ENCODE results near the gene AFMID. TPM values are rescaled to one million over a fixed set of nuclear protein-coding genes. Genes with fewer than 3 reads are reported as not detected.

The AFMID gene
- polyA plus RNA-seq, 4 donors = 24.0 to 61.7 (median 38.7) TPM

- H3K27ac ChIP-seq (ENCODE audit: low read depth in 1 of 3, low read length in 2 of 3) = no peak overlapping the region
- H3K4me3 ChIP-seq (ENCODE audit: low read depth in 1 of 3, low read length in 3 of 3) = no peak overlapping the region
Observed at GRCh38 chr17:78219396-78220150, 32.4 kb downstream of the AFMID start.

DNA sequence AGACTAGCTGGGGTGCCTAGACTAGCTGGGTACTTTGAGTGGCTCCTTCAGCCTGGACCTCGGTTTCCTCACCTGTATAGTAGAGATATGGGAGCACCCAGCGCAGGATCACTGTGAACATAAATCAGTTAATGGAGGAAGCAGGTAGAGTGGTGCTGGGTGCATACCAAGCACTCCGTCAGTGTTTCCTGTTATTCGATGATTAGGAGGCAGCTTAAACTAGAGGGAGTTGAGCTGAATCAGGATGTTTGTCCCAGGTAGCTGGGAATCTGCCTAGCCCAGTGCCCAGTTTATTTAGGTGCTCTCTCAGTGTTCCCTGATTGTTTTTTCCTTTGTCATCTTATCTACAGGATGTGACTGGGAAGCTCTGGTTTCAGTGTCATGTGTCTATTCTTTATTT lies 35.9 kb downstream of the AFMID start:
- no peak overlapping the region for H3K27ac ChIP-seq (ENCODE audit: low read depth in 1 of 3, low read length in 2 of 3)

More at GRCh38 chr17:78219396-78220150, 32.4 kb downstream of the AFMID start:
- H3K27me3 ChIP-seq (ENCODE audit: control insufficient read depth in 3 of 3, insufficient read depth in 3 of 3, low read length in 3 of 3) = no peaks in the 10 kb centered on the region
- DNase-seq (no peak), FAIRE-seq (no peak)
- H3K4me1 ChIP-seq (ENCODE audit: control insufficient read depth in 3 of 3, insufficient read depth in 2 of 3, low read depth in 1 of 3, low read length in 2 of 3) = peaks cover 0 to 5% (median 0%) of the 10 kb centered on the region in 3 donors
- H3K36me3 ChIP-seq (ENCODE audit: control insufficient read depth in 3 of 3, insufficient read depth in 2 of 3, low read depth in 1 of 3, low read length in 3 of 3) = peaks cover 0 to 37% (median 0%) of the 10 kb centered on the region in 3 donors
- 94% methylated on average over 11 of the region's 11 CpGs for WGBS, 3 donors
- no peaks in the 10 kb centered on the region for H3K9me3 ChIP-seq (ENCODE audit: control insufficient read depth in 2 of 2, insufficient read depth in 1 of 2, low read depth in 1 of 2, low read length in 1 of 2)

GRCh38 chr17:78223765-78224164 lies 36.6 kb downstream of the AFMID start:
- H3K4me1 ChIP-seq (ENCODE audit: control insufficient read depth in 3 of 3, insufficient read depth in 2 of 3, low read depth in 1 of 3, low read length in 2 of 3) = no peaks in the 10 kb centered on the region
- H3K27ac ChIP-seq (ENCODE audit: low read depth in 1 of 3, low read length in 2 of 3) = no peak overlapping the region
- FAIRE-seq (no peak), DNase-seq (no peak)
- peaks cover 0 to 5% (median 0%) of the 10 kb centered on the region in 3 donors for H3K27me3 ChIP-seq (ENCODE audit: control insufficient read depth in 3 of 3, insufficient read depth in 3 of 3, low read length in 3 of 3)
- WGBS, 3 donors = 90 to 93% (median 92%) methylated on average over 3 of the region's 3 CpGs
- H3K36me3 ChIP-seq (ENCODE audit: control insufficient read depth in 3 of 3, insufficient read depth in 2 of 3, low read depth in 1 of 3, low read length in 3 of 3) = peaks cover 0 to 40% (median 0%) of the 10 kb centered on the region in 3 donors
- no peak overlapping the region for H3K4me3 ChIP-seq (ENCODE audit: low read depth in 1 of 3, low read length in 3 of 3)
- no peaks in the 10 kb centered on the region for H3K9me3 ChIP-seq (ENCODE audit: control insufficient read depth in 2 of 2, insufficient read depth in 1 of 2, low read depth in 1 of 2, low read length in 1 of 2)

More for the DNA sequence above, 35.9 kb downstream of the AFMID start:
- H3K4me1 ChIP-seq (ENCODE audit: control insufficient read depth in 3 of 3, insufficient read depth in 2 of 3, low read depth in 1 of 3, low read length in 2 of 3) = no peaks in the 10 kb centered on the region
- H3K36me3 ChIP-seq (ENCODE audit: control insufficient read depth in 3 of 3, insufficient read depth in 2 of 3, low read depth in 1 of 3, low read length in 3 of 3) = peaks cover 0 to 40% (median 0%) of the 10 kb centered on the region in 3 donors
- FAIRE-seq (no peak), DNase-seq (no peak)
- H3K4me3 ChIP-seq (ENCODE audit: low read depth in 1 of 3, low read length in 3 of 3) = no peak overlapping the region
- 83 to 97% (median 96%) methylated on average over 4 of the region's 4 CpGs for WGBS, 3 donors
- no peaks in the 10 kb centered on the region for H3K27me3 ChIP-seq (ENCODE audit: control insufficient read depth in 3 of 3, insufficient read depth in 3 of 3, low read length in 3 of 3)
- no peaks in the 10 kb centered on the region for H3K9me3 ChIP-seq (ENCODE audit: control insufficient read depth in 2 of 2, insufficient read depth in 1 of 2, low read depth in 1 of 2, low read length in 1 of 2)

GRCh38 chr17:78224231-78225087 lies 37.3 kb downstream of the AFMID start:
- no peaks in the 10 kb centered on the region for H3K4me1 ChIP-seq (ENCODE audit: control insufficient read depth in 3 of 3, insufficient read depth in 2 of 3, low read depth in 1 of 3, low read length in 2 of 3)
- no peak for DNase-seq
- FAIRE-seq = no peak
- peaks cover 0 to 5% (median 0%) of the 10 kb centered on the region in 3 donors for H3K27me3 ChIP-seq (ENCODE audit: control insufficient read depth in 3 of 3, insufficient read depth in 3 of 3, low read length in 3 of 3)
- peaks cover 0 to 38% (median 0%) of the 10 kb centered on the region in 3 donors for H3K36me3 ChIP-seq (ENCODE audit: control insufficient read depth in 3 of 3, insufficient read depth in 2 of 3, low read depth in 1 of 3, low read length in 3 of 3)
- H3K4me3 ChIP-seq (ENCODE audit: low read depth in 1 of 3, low read length in 3 of 3) = no peak overlapping the region
- H3K27ac ChIP-seq (ENCODE audit: low read depth in 1 of 3, low read length in 2 of 3) = no peak overlapping the region
- no peaks in the 10 kb centered on the region for H3K9me3 ChIP-seq (ENCODE audit: control insufficient read depth in 2 of 2, insufficient read depth in 1 of 2, low read depth in 1 of 2, low read length in 1 of 2)
- 89 to 95% (median 94%) methylated on average over 27 of the region's 27 CpGs for WGBS, 3 donors

DNA sequence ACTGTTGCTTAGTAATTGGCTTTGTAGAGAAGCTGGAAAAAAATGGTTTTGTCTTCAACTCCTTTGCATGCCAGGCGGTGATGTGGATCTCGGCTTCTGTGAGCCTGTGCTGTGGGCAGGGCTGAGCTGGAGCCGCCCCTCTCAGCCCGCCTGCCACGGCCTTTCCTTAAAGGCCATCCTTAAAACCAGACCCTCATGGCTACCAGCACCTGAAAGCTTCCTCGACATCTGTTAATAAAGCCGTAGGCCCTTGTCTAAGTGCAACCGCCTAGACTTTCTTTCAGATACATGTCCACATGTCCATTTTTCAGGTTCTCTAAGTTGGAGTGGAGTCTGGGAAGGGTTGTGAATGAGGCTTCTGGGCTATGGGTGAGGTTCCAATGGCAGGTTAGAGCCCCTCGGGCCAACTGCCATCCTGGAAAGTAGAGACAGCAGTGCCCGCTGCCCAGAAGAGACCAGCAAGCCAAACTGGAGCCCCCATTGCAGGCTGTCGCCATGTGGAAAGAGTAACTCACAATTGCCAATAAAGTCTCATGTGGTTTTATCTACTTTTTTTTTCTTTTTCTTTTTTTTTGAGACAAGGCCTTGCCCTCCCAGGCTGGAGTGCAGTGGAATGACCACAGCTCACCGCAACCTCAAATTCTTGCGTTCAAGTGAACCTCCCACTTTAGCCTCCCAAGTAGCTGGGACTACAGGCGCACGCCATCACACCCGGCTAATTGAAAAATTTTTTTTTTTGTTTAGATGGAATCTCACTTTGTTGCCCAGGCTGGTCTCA lies 38.1 kb downstream of the AFMID start:
- no peak for FAIRE-seq
- WGBS, 3 donors = 94 to 97% (median 95%) methylated on average over 16 of the region's 16 CpGs
- Histone ChIP-seq H3K4me3 (ENCODE audit: low read depth in 1 of 3, low read length in 3 of 3) (no peak overlapping the region), H3K27ac (ENCODE audit: low read depth in 1 of 3, low read length in 2 of 3) (no peak overlapping the region), H3K4me1 (ENCODE audit: control insufficient read depth in 3 of 3, insufficient read depth in 2 of 3, low read depth in 1 of 3, low read length in 2 of 3) (no peaks in the 10 kb centered on the region), H3K27me3 (ENCODE audit: control insufficient read depth in 3 of 3, insufficient read depth in 3 of 3, low read length in 3 of 3) (peaks cover 0 to 11% (median 1%) of the 10 kb centered on the region in 3 donors), H3K36me3 (ENCODE audit: control insufficient read depth in 3 of 3, insufficient read depth in 2 of 3, low read depth in 1 of 3, low read length in 3 of 3) (peaks cover 0 to 34% (median 0%) of the 10 kb centered on the region in 3 donors), H3K9me3 (ENCODE audit: control insufficient read depth in 2 of 2, insufficient read depth in 1 of 2, low read depth in 1 of 2, low read length in 1 of 2) (no peaks in the 10 kb centered on the region)
- no peak for DNase-seq

- Histone ChIP-seq H3K4me1 (ENCODE audit: control insufficient read depth in 3 of 3, insufficient read depth in 2 of 3, low read depth in 1 of 3, low read length in 2 of 3) (no peaks in the 10 kb centered on the region), H3K4me3 (ENCODE audit: low read depth in 1 of 3, low read length in 3 of 3) (no peak overlapping the region), H3K27ac (ENCODE audit: low read depth in 1 of 3, low read length in 2 of 3) (no peak overlapping the region), H3K27me3 (ENCODE audit: control insufficient read depth in 3 of 3, insufficient read depth in 3 of 3, low read length in 3 of 3) (peaks cover 0 to 20% (median 10%) of the 10 kb centered on the region in 3 donors), H3K36me3 (ENCODE audit: control insufficient read depth in 3 of 3, insufficient read depth in 2 of 3, low read depth in 1 of 3, low read length in 3 of 3) (peaks cover 0 to 28% (median 0%) of the 10 kb centered on the region in 3 donors), H3K9me3 (ENCODE audit: control insufficient read depth in 2 of 2, insufficient read depth in 1 of 2, low read depth in 1 of 2, low read length in 1 of 2) (no peaks in the 10 kb centered on the region)
- FAIRE-seq (no peak), DNase-seq (no peak)
- 68 to 80% (median 76%) methylated on average over 12 of the region's 12 CpGs for WGBS, 3 donors
Observed at GRCh38 chr17:78226055-78226758, 39.0 kb downstream of the AFMID start.

GRCh38 chr17:78226759-78227454 lies 39.7 kb downstream of the AFMID start:
- Histone ChIP-seq H3K4me3 (ENCODE audit: low read depth in 1 of 3, low read length in 3 of 3) (no peak overlapping the region), H3K27ac (ENCODE audit: low read depth in 1 of 3, low read length in 2 of 3) (no peak overlapping the region), H3K4me1 (ENCODE audit: control insufficient read depth in 3 of 3, insufficient read depth in 2 of 3, low read depth in 1 of 3, low read length in 2 of 3) (peaks cover 0 to 4% (median 0%) of the 10 kb centered on the region in 3 donors), H3K36me3 (ENCODE audit: control insufficient read depth in 3 of 3, insufficient read depth in 2 of 3, low read depth in 1 of 3, low read length in 3 of 3) (peaks cover 0 to 23% (median 0%) of the 10 kb centered on the region in 3 donors), H3K27me3 (ENCODE audit: control insufficient read depth in 3 of 3, insufficient read depth in 3 of 3, low read length in 3 of 3) (peaks cover 0 to 26% (median 14%) of the 10 kb centered on the region in 3 donors), H3K9me3 (ENCODE audit: control insufficient read depth in 2 of 2, insufficient read depth in 1 of 2, low read depth in 1 of 2, low read length in 1 of 2) (no peaks in the 10 kb centered on the region)
- WGBS, 3 donors = 19 to 53% (median 40%) methylated on average over 20 of the region's 20 CpGs
- FAIRE-seq (no peak), DNase-seq (peak in 1 of 2 donors; percentile 28)

All from small intestine (tissue), 7 donors.